ENCODE data around the gene SEPTIN2.
"Not testable (repeated sequence)": the region's sequence is repeated elsewhere in the genome, so short reads cannot be mapped to it uniquely, and the experiment has no call there.

Gene SEPTIN2

DNA sequence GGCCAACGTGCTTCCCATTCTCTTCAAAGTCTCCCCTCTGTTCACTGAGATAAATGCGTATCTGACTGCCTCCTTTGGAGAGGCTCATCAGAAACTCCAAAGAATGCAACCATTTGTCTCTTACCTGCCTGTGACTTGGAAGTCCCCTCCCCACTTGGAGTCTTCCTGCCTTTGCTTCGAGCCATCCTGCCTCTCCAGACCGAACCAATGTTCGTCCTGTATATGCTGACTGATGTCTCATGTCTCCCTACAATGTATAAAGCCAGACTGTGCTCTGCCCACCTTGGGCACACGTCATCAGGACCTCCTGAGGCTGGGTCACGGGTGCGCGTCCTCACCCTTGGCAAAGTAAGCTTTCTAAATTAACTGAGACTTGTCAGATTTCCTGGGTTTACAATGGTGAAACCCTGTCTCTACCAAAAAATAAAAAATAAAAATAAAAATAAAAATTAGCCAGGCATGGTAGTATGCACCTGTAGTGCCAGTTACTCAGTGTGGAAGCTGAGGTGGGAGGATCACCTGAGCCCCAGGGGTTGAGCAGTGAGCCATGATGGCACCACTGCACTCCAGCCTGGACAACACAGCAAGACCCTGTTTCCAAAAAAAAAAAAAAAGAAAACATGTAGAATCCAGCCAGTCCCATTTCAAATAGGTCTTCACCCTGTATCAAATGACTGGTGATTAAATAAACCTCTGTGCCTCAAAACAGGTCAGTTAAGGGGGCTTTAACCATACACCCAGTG, 29.2 kb upstream of the SEPTIN2 start:
- in situ Hi-C loops (cut with HindIII; ENCODE audit: low sequenced_read_pairs), result no loop called here
- H3K4me3 ChIP-seq (ENCODE audit: low read depth, low read length), result no peak overlapping the region
- DNase-seq (ENCODE audit: low read depth, low spot score), result no peak
- no peak for TF ChIP-seq CTCF (IDR thresholded peaks at IDR 0.05; ENCODE audit: low read depth, low read length)

- peak; percentile 26 for DNase-seq (ENCODE audit: low read depth, low spot score)
- no peak overlapping the region for H3K4me3 ChIP-seq (ENCODE audit: low read depth, low read length)
- in situ Hi-C loops (cut with HindIII; ENCODE audit: low sequenced_read_pairs), result no loop called here
Measured at GRCh38 chr2:241288324-241288888, 27.3 kb upstream of the SEPTIN2 start.

DNA sequence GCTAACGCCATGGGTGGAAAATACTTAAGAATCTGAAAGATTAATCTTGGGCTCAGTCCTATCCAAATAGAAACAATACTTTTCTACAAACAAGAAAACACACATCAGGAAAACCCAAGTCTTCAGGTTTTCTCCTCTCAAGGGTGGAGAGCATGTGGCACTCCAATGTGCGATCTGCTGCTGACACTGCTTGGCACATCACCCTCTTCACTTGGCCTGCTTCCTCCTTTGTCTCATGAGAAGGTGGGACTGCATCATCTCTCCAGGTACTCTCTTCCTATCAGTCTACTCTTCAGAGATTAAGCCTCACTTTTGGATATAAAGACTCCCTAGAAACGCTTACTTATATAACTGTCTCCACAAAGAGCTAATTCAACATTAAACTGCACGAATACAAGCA, 26.7 kb upstream of the SEPTIN2 start:
- TF ChIP-seq CTCF (IDR thresholded peaks at IDR 0.05; ENCODE audit: low read depth, low read length), result no peak
- in situ Hi-C loops (cut with HindIII; ENCODE audit: low sequenced_read_pairs), result no loop called here

More at GRCh38 chr2:241288324-241288888, 27.3 kb upstream of the SEPTIN2 start:
- no peak for TF ChIP-seq CTCF (IDR thresholded peaks at IDR 0.05; ENCODE audit: low read depth, low read length)

GRCh38 chr2:241289597-241289996, 26.1 kb upstream of the SEPTIN2 start:
- no peak overlapping the region for H3K4me3 ChIP-seq (ENCODE audit: low read depth, low read length)
- DNase-seq (ENCODE audit: low read depth, low spot score), result no peak
- in situ Hi-C loops (cut with HindIII; ENCODE audit: low sequenced_read_pairs), result no loop called here
- no peak for TF ChIP-seq CTCF (IDR thresholded peaks at IDR 0.05; ENCODE audit: low read depth, low read length)

More for the DNA sequence above, 26.7 kb upstream of the SEPTIN2 start:
- H3K4me3 ChIP-seq (ENCODE audit: low read depth, low read length), result no peak overlapping the region
- no peak for DNase-seq (ENCODE audit: low read depth, low spot score)

DNA sequence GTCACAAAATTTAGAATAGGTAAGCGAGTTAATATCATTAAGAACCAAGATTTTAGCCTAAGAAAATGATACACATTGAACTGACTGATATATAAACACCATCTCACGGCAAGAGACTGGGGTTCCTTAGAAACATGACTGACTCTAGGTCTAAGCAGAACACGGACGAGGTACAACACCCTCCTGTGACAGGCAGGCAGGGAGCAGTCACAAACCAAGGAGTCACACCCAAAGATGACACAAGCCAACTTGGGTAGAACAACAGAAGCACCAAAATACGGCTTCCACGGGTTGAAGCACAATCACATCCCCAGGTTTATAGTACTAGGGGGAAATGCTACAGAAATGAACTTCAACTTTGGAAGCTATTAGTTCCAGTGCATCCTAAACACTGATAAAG, 24.6 kb upstream of the SEPTIN2 start:
- no peak overlapping the region for H3K4me3 ChIP-seq (ENCODE audit: low read depth, low read length)
- DNase-seq (ENCODE audit: low read depth, low spot score), result no peak
- in situ Hi-C loops (cut with HindIII; ENCODE audit: low sequenced_read_pairs), result no loop called here
- no peak for TF ChIP-seq CTCF (IDR thresholded peaks at IDR 0.05; ENCODE audit: low read depth, low read length)

DNA sequence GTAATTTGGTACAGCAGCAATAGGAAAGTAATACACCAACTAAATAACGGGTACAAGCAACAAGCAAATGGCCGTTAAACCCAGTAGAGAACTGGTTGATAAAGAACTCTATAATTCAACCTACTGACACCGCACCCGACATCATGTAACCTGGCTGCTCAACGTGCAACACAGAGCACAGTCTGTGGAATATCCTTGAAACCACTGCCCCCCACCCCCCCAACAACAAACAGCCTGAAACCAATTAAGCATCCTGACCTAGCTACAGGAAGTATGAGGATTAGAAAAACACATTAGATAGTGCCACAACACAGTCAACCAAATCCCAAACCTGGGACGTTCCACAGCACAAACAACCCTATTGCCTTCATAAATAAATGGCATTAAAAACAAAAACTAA, 23.7 kb upstream of the SEPTIN2 start:
- H3K4me3 ChIP-seq (ENCODE audit: low read depth, low read length), result no peak overlapping the region
- TF ChIP-seq CTCF (IDR thresholded peaks at IDR 0.05; ENCODE audit: low read depth, low read length), result no peak
- DNase-seq (ENCODE audit: low read depth, low spot score), result no peak
- in situ Hi-C loops (cut with HindIII; ENCODE audit: low sequenced_read_pairs), result no loop called here

DNA sequence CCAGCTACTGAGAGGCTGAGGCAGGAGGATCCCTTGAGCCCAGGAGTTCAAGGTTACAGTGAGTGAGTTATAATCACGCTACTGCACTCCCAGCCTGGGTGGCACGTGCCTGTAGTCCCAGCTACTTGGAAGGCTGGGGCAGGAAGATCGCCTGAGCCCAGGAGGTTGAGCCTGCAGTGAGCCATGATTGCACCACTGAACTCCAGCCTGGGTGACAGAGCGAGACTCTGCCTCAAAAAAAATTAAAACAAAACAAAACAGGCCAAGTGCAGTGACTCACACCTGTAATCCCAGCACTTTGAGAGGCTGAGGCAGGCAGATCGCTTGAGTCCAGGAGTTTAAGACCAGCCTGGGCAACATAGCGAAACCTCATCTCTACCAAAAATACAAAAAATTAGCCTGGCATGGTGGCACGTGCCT, 22.3 kb upstream of the SEPTIN2 start:
- H3K4me3 ChIP-seq (ENCODE audit: low read depth, low read length); DNase-seq (ENCODE audit: low read depth, low spot score); in situ Hi-C loops (cut with HindIII; ENCODE audit: low sequenced_read_pairs): not testable (repeated sequence)

Measured in astrocyte of the spinal cord (primary cell).